H9 (cell line): ENCODE results near the gene B3GAT3. TPM values are rescaled to one million over a fixed set of nuclear protein-coding genes. Genes with fewer than 3 reads are reported as not detected.

Experiments used
- DNase-seq: peaks from one replicate; pipeline ENCODE4 v3.0.0-alpha.2; 2017
- H2AFZ ChIP-seq: one replicate; pipeline ENCODE4 v1.6.1; 2013; ENCODE audit warnings: mild to moderate bottlenecking, low read length, control low read depth, moderate library complexity
- H2AK5ac ChIP-seq: 2 replicates; pipeline ENCODE4 v1.6.1; 2013; ENCODE audit warnings: low read length, control low read depth, mixed read lengths; ENCODE audit not compliant: insufficient read length
- H2BK120ac ChIP-seq: one replicate; pipeline ENCODE4 v1.6.1; 2013; ENCODE audit warnings: low read depth, mild to moderate bottlenecking, low read length, control low read depth, inconsistent platforms; ENCODE audit not compliant: poor library complexity, severe bottlenecking
- H2BK12ac ChIP-seq: 2 replicates; pipeline ENCODE4 v1.6.1; 2013; ENCODE audit warnings: low read length, control low read depth, mixed read lengths, low read depth; ENCODE audit not compliant: insufficient read length
- H2BK15ac ChIP-seq: 2 replicates; pipeline ENCODE4 v1.6.1; 2013; ENCODE audit warnings: low read depth, low read length, control low read depth
- H2BK20ac ChIP-seq: one replicate; pipeline ENCODE4 v1.6.1; 2013; ENCODE audit warnings: low read depth, mild to moderate bottlenecking, low read length, control low read depth, inconsistent platforms; ENCODE audit not compliant: poor library complexity, severe bottlenecking
- H2BK5ac ChIP-seq: 2 replicates; pipeline ENCODE4 v1.6.1; 2013; ENCODE audit warnings: low read length, control low read depth, mixed read lengths; ENCODE audit not compliant: insufficient read length
- H3K14ac ChIP-seq: 2 replicates; pipeline ENCODE4 v1.6.1; 2013; ENCODE audit warnings: low read length, control low read depth; ENCODE audit not compliant: insufficient read depth
- H3K18ac ChIP-seq: 2 replicates; pipeline ENCODE4 v1.6.1; 2013; ENCODE audit warnings: low read depth, mild to moderate bottlenecking, mixed read lengths, low read length, control low read depth; ENCODE audit not compliant: insufficient read length
- H3K23ac ChIP-seq: 2 replicates; pipeline ENCODE4 v1.6.1; 2013; ENCODE audit warnings: low read length, control low read depth, mixed read lengths, low read depth; ENCODE audit not compliant: insufficient read length
- H3K23me2 ChIP-seq: 2 replicates; pipeline ENCODE4 v1.6.1; 2013; ENCODE audit warnings: low read depth, mild to moderate bottlenecking, mixed read lengths, low read length, control low read depth; ENCODE audit not compliant: insufficient read length, poor library complexity, severe bottlenecking
- H3K27ac ChIP-seq: 2 replicates; pipeline ENCODE4 v1.5.1; 2013; ENCODE audit warnings: low read length, control low read depth, mixed read lengths, low read depth; ENCODE audit not compliant: insufficient read length
- H3K27me3 ChIP-seq: 2 replicates; pipeline ENCODE4 v1.6.1; 2013; ENCODE audit warnings: low read length, control low read depth, inconsistent platforms; ENCODE audit not compliant: insufficient read depth
- H3K4ac ChIP-seq: 2 replicates; pipeline ENCODE4 v1.6.1; 2013; ENCODE audit warnings: low read depth, mild to moderate bottlenecking, control low read depth, inconsistent platforms, low read length, moderate library complexity
- H3K4me1 ChIP-seq: 2 replicates; pipeline ENCODE4 v1.6.1; 2013; ENCODE audit warnings: low read length, control low read depth, inconsistent platforms; ENCODE audit not compliant: insufficient read depth
- H3K4me2 ChIP-seq: 2 replicates; pipeline ENCODE4 v1.6.1; 2013; ENCODE audit warnings: low read length, control low read depth, mixed read lengths; ENCODE audit not compliant: insufficient read length, insufficient read depth
- H3K56ac ChIP-seq: 2 replicates; pipeline ENCODE4 v1.6.1; 2013; ENCODE audit warnings: low read depth, mild to moderate bottlenecking, mixed read lengths, low read length, control low read depth; ENCODE audit not compliant: insufficient read length
- H3K79me1 ChIP-seq: 2 replicates; pipeline ENCODE4 v1.6.1; 2013; ENCODE audit warnings: low read depth, mild to moderate bottlenecking, moderate library complexity, low read length, control low read depth, inconsistent platforms; ENCODE audit not compliant: insufficient read depth, poor library complexity, severe bottlenecking
- H3K79me2 ChIP-seq: 2 replicates; pipeline ENCODE4 v1.6.1; 2013; ENCODE audit warnings: low read length, control low read depth, inconsistent platforms; ENCODE audit not compliant: insufficient read depth
- H3K9ac ChIP-seq: 2 replicates; pipeline ENCODE4 v1.6.1; 2013; ENCODE audit warnings: low read length, control low read depth, mixed read lengths; ENCODE audit not compliant: insufficient read length; ENCODE audit errors: extremely low read depth
- H3K9me3 ChIP-seq: one replicate; pipeline ENCODE4 v1.6.1; 2013; ENCODE audit warnings: low read depth, low read length, inconsistent platforms; ENCODE audit not compliant: control insufficient read depth
- H3T11ph ChIP-seq: one replicate; pipeline ENCODE4 v1.6.1; 2013; ENCODE audit warnings: mild to moderate bottlenecking, low read length, control low read depth, inconsistent platforms
- H4K20me1 ChIP-seq: one replicate; pipeline ENCODE4 v1.6.1; 2013; ENCODE audit not compliant: control insufficient read depth, insufficient read length, insufficient read depth
- H4K5ac ChIP-seq: 2 replicates; pipeline ENCODE4 v1.6.1; 2013; ENCODE audit warnings: low read depth, mild to moderate bottlenecking, mixed read lengths, low read length, control low read depth; ENCODE audit not compliant: insufficient read length
- H4K8ac ChIP-seq: replicated peaks from 2 replicates; pipeline ENCODE4 v1.6.1; 2013; ENCODE audit warnings: low read length, control low read depth, mixed read lengths, low read depth; ENCODE audit not compliant: insufficient read length
- H4K91ac ChIP-seq: 2 replicates; pipeline ENCODE4 v1.6.1; 2013; ENCODE audit warnings: low read depth, mild to moderate bottlenecking, moderate library complexity, mixed read lengths, low read length, control low read depth; ENCODE audit not compliant: insufficient read length
- H3K27ac Mint-ChIP-seq, 3 experiments: 2 replicates in 2 of 3; 3 replicates in 1 of 3; pipeline ENCODE4 v1.8.0; 2020 to 2021; ENCODE audit warnings: mixed read lengths in 3 of 3, mild to moderate bottlenecking in 1 of 3, moderate library complexity in 1 of 3
- H3K27me3 Mint-ChIP-seq: 2 replicates; pipeline ENCODE4 v1.8.0; 2021; ENCODE audit warnings: low read depth, mild to moderate bottlenecking, moderate library complexity, mixed read lengths
- H3K36me3 Mint-ChIP-seq, 3 experiments: 2 replicates in 2 of 3; 3 replicates in 1 of 3; pipeline ENCODE4 v1.8.0; 2020 to 2021; ENCODE audit warnings: low read depth in 3 of 3, mixed read lengths in 3 of 3; ENCODE audit not compliant: insufficient read depth in 1 of 3
- H3K4me1 Mint-ChIP-seq, 2 experiments: 2 replicates each; pipeline ENCODE4 v1.8.0; 2020; ENCODE audit warnings: mixed read lengths in 2 of 2
- H3K4me3 Mint-ChIP-seq, 2 experiments: 2 replicates in 1 of 2; 3 replicates in 1 of 2; pipeline ENCODE4 v1.8.0; 2020 to 2021; ENCODE audit warnings: mild to moderate bottlenecking in 2 of 2, mixed read lengths in 2 of 2, moderate library complexity in 1 of 2
- H3K9me3 Mint-ChIP-seq, 2 experiments: 2 replicates in 1 of 2; 3 replicates in 1 of 2; pipeline ENCODE4 v1.8.0; 2020; ENCODE audit warnings: mild to moderate bottlenecking in 2 of 2, mixed read lengths in 2 of 2, moderate library complexity in 1 of 2
- CTCF ChIP-seq: fragments of 200-600 bp; sonication (generic); conservative IDR thresholded peaks from 3 replicates; pipeline ENCODE4 v1.8.0; 2021; ENCODE audit warnings: antibody characterized with exemption, mild to moderate bottlenecking
- WGBS: extraction: QIAGEN DNeasy Blood & Tissue Kit; methylation state at CpG from one replicate; pipeline ENCODE4 v1.1.7; 2013; ENCODE audit warnings: missing lambda C conversion rate, low lambda C conversion rate, mixed read lengths; ENCODE audit not compliant: insufficient read length; ENCODE audit errors: extremely low coverage; 5-methylcytosine and 5-hydroxymethylcytosine counted together
- total RNA-seq: library from RNA; stranded (reverse); gene quantifications from 2 replicates; pipeline ENCODE4 v1.2.1, GENCODE V29; 2021

B3GAT3 gene
- total RNA-seq, 1 experiment from 2014 or later = 30.8 TPM

- H2BK12ac ChIP-seq = no peak within 1 kb of the TSS
- no peak within 1 kb of the TSS for H3K4ac ChIP-seq
- H4K5ac ChIP-seq = no peak within 1 kb of the TSS
- H4K20me1 ChIP-seq = no peaks in the 10 kb centered on the region
- no peak within 1 kb of the TSS for H3K56ac ChIP-seq
- H3K27ac Mint-ChIP-seq = peak within 1 kb of the TSS; percentile 11 to 87 (median 27); a peak in 4 of 7 replicates
- peak; percentile 97 for DNase-seq
- no peaks in the 10 kb centered on the region for H3K9me3 ChIP-seq
- H3K4me2 ChIP-seq = peak within 1 kb of the TSS; percentile 90
- H3K4me3 Mint-ChIP-seq = peak within 1 kb of the TSS; percentile 85 to 86
- no peak within 1 kb of the TSS for H3K9ac ChIP-seq
- no peak within 1 kb of the TSS for H3K23ac ChIP-seq
- no peak within 1 kb of the TSS for H4K91ac ChIP-seq
- no peak within 1 kb of the TSS for H3K27ac ChIP-seq
- H3K27me3 Mint-ChIP-seq = peaks cover 4% of the 10 kb centered on the region
- no peak within 1 kb of the TSS for H2BK120ac ChIP-seq
- H2BK5ac ChIP-seq = no peak within 1 kb of the TSS
- no peak within 1 kb of the TSS for H2AFZ ChIP-seq
- no peak within 1 kb of the TSS for H2BK15ac ChIP-seq
- WGBS = no CpG with 5 or more reads among the region's 91 CpGs
- H3K27me3 ChIP-seq = no peaks in the 10 kb centered on the region
- H3K18ac ChIP-seq = no peak within 1 kb of the TSS
- H4K8ac ChIP-seq = no peak within 1 kb of the TSS
- H3K23me2 ChIP-seq = peaks cover 13% of the 10 kb centered on the region
- H3K14ac ChIP-seq = peak within 1 kb of the TSS; percentile 23; the same call in 1 of the 2 replicates
- H3T11ph ChIP-seq = no peak within 1 kb of the TSS
- no peaks in the 10 kb centered on the region for H3K9me3 Mint-ChIP-seq
- H3K36me3 Mint-ChIP-seq = peaks cover 0 to 19% (median 13%) of the 10 kb centered on the region in 3 experiments; a peak in 6 of 7 replicates
- no peaks in the 10 kb centered on the region for H3K79me2 ChIP-seq
- H2BK20ac ChIP-seq = no peak within 1 kb of the TSS
- H2AK5ac ChIP-seq = no peak within 1 kb of the TSS
- TF ChIP-seq CTCF = peak; percentile 100
- no peaks in the 10 kb centered on the region for H3K79me1 ChIP-seq
- H3K4me1 Mint-ChIP-seq = peaks cover 17 to 34% of the 10 kb centered on the region in 2 experiments
- H3K4me1 ChIP-seq = no peaks in the 10 kb centered on the region
Measured at GRCh38 chr11:62612366-62613290, 9.2 kb downstream of the B3GAT3 start, which contains the start of the genes EML3 and ROM1. EML3 (minus strand) TSS chr11:62612775; CDS start chr11:62612457, 318 bp downstream. ROM1 (plus strand) TSS chr11:62613257; CDS start chr11:62613282, 25 bp downstream.
